H1 (cell line): ENCODE results near the gene ATXN2. TPM values are rescaled to one million over a fixed set of nuclear protein-coding genes. Genes with fewer than 3 reads are reported as not detected.
A peak's percentile ranks its signal among the peaks of the same experiment; 100 is the strongest.

Experiments used
- CTCF ChIA-PET: fragments of 300-600 bp; sonication (Branson Sonifier 250); formaldehyde crosslinking; loops from one replicate; lab custom pipeline; 2021; ENCODE audit not compliant: partially characterized antibody; lab: Charles Lee
- POLR2A ChIA-PET: fragments of 300-600 bp; sonication (Branson Sonifier 250); formaldehyde crosslinking; loops from one replicate; lab custom pipeline; 2021; ENCODE audit warnings: inconsistent platforms; ENCODE audit not compliant: partially characterized antibody; lab: Charles Lee
- DNase-seq, 2 experiments: peaks; one replicate each; pipeline versions ENCODE4 v3.0.0 to v3.0.0-alpha.2; 2010 to 2022; ENCODE audit warnings: low spot score in 2 of 2, low read depth in 1 of 2, mixed read lengths in 1 of 2
- FAIRE-seq: peaks from 2 replicates; lab custom pipeline; 2011; peaks lifted over from hg19 to GRCh38; lab: Jason Lieb, UNC
- H2AFZ ChIP-seq: 2 replicates; pipeline ENCODE4 v1.8.1; 2012; ENCODE audit warnings: low read length, inconsistent platforms
- H2AK5ac ChIP-seq: 2 replicates; pipeline ENCODE4 v1.6.1; 2013; ENCODE audit warnings: low read depth, low read length
- H2BK120ac ChIP-seq: replicated peaks from 2 replicates; pipeline ENCODE3; 2013; ENCODE audit warnings: low read depth, low read length, inconsistent platforms
- H2BK12ac ChIP-seq: 2 replicates; pipeline ENCODE4 v1.6.1; 2013; ENCODE audit warnings: low read depth, low read length
- H2BK15ac ChIP-seq: 2 replicates; pipeline ENCODE4 v1.6.1; 2013; ENCODE audit warnings: low read length
- H2BK20ac ChIP-seq: 2 replicates; pipeline ENCODE4 v1.6.1; 2013; ENCODE audit warnings: low read length
- H2BK5ac ChIP-seq: 2 replicates; pipeline ENCODE4 v1.6.1; 2013; ENCODE audit warnings: low read depth, low read length
- H3K14ac ChIP-seq: 2 replicates; pipeline ENCODE4 v1.6.1; 2013; ENCODE audit warnings: inconsistent platforms; ENCODE audit not compliant: insufficient read length
- H3K18ac ChIP-seq: 2 replicates; pipeline ENCODE4 v1.6.1; 2013; ENCODE audit warnings: low read length; ENCODE audit errors: extremely low read depth
- H3K23ac ChIP-seq: 2 replicates; pipeline ENCODE4 v1.6.1; 2013; ENCODE audit warnings: inconsistent platforms; ENCODE audit not compliant: insufficient read length
- H3K23me2 ChIP-seq: 2 replicates; pipeline ENCODE4 v1.6.1; 2013; ENCODE audit warnings: low read depth, low read length
- H3K27ac ChIP-seq: 2 replicates; pipeline ENCODE4 v1.6.1; 2011; ENCODE audit warnings: low read depth, low read length, inconsistent platforms
- H3K27me3 ChIP-seq, 4 experiments: replicated peaks in 1 of 4; 1 replicate in 1 of 4; 2 replicates in 3 of 4; pipeline versions ENCODE4 v1.6.1 to v1.8.1; 2011 to 2013; ENCODE audit warnings: low read length in 3 of 4, mild to moderate bottlenecking in 3 of 4, inconsistent platforms in 2 of 4, mixed read lengths in 2 of 4, moderate library complexity in 1 of 4; ENCODE audit not compliant: control insufficient read depth in 3 of 4, insufficient read depth in 3 of 4; ENCODE audit errors: extremely low read depth in 1 of 4
- H3K36me3 ChIP-seq, 4 experiments: 2 replicates each; pipeline versions ENCODE4 v1.6.1 to v1.8.1; 2011 to 2013; ENCODE audit warnings: mild to moderate bottlenecking in 4 of 4, low read length in 3 of 4, moderate library complexity in 2 of 4, control low read depth in 1 of 4, inconsistent platforms in 1 of 4; ENCODE audit not compliant: insufficient read depth in 4 of 4, control insufficient read depth in 2 of 4
- H3K4ac ChIP-seq: replicated peaks from 2 replicates; pipeline ENCODE3; 2013; ENCODE audit warnings: low read length, low read depth, mixed read lengths, inconsistent platforms; ENCODE audit not compliant: insufficient read length
- H3K4me1 ChIP-seq, 4 experiments: replicated peaks in 1 of 4; 1 replicate in 1 of 4; 2 replicates in 3 of 4; pipeline versions ENCODE4 v1.6.1 to v1.8.1; 2011 to 2013; ENCODE audit warnings: low read length in 3 of 4, inconsistent platforms in 2 of 4, mixed read lengths in 1 of 4; ENCODE audit not compliant: insufficient read depth in 4 of 4, control insufficient read depth in 3 of 4
- H3K4me2 ChIP-seq, 2 experiments: 2 replicates each; pipeline versions ENCODE4 v1.6.1 to v1.8.1; 2011 to 2013; ENCODE audit warnings: low read depth in 2 of 2, low read length in 2 of 2, control low read depth in 1 of 2, inconsistent platforms in 1 of 2, mild to moderate bottlenecking in 1 of 2; ENCODE audit not compliant: insufficient read depth in 1 of 2
- H3K4me3 ChIP-seq, 4 experiments: fragments of 200-600, 300-600 bp in 1 of 4; sonication (generic), shearing (Covaris generic), sonication (Bioruptor Twin) in 1 of 4; 2 replicates each; pipeline versions ENCODE4 v1.5.1 to v1.8.1; 2011 to 2016; ENCODE audit warnings: low read length in 4 of 4, low read depth in 3 of 4, control low read depth in 2 of 4, inconsistent platforms in 2 of 4, mild to moderate bottlenecking in 2 of 4, mixed read lengths in 1 of 4, moderate library complexity in 1 of 4; ENCODE audit not compliant: insufficient read depth in 2 of 4; ENCODE audit errors: extremely low read depth in 1 of 4
- H3K56ac ChIP-seq: replicated peaks from 2 replicates; pipeline ENCODE3; 2013; ENCODE audit warnings: low read depth, mild to moderate bottlenecking, mixed read lengths, low read length, inconsistent platforms; ENCODE audit not compliant: insufficient read length
- H3K79me1 ChIP-seq: 2 replicates; pipeline ENCODE4 v1.6.1; 2013; ENCODE audit warnings: low read depth, low read length, control low read depth
- H3K79me2 ChIP-seq, 2 experiments: 2 replicates each; pipeline versions ENCODE4 v1.6.1 to v1.8.1; 2012 to 2013; ENCODE audit warnings: low read length in 2 of 2, mild to moderate bottlenecking in 2 of 2, inconsistent platforms in 1 of 2; ENCODE audit not compliant: insufficient read depth in 2 of 2, control insufficient read depth in 1 of 2
- H3K9ac ChIP-seq, 4 experiments: replicated peaks in 1 of 4; 1 replicate in 1 of 4; 2 replicates in 3 of 4; pipeline versions ENCODE4 v1.6.1 to v1.8.1; 2011 to 2013; ENCODE audit warnings: low read depth in 3 of 4, low read length in 3 of 4, control low read depth in 2 of 4, mild to moderate bottlenecking in 2 of 4, moderate library complexity in 2 of 4, inconsistent platforms in 1 of 4; ENCODE audit errors: extremely low read depth in 1 of 4
- H3K9me3 ChIP-seq, 2 experiments: 2 replicates each; pipeline versions ENCODE4 v1.6.1 to v1.8.1; 2012 to 2013; ENCODE audit warnings: mild to moderate bottlenecking in 2 of 2, moderate library complexity in 2 of 2, control low read depth in 1 of 2, inconsistent platforms in 1 of 2, low read depth in 1 of 2, low read length in 1 of 2, mixed read lengths in 1 of 2; ENCODE audit not compliant: insufficient read depth in 2 of 2
- H4K20me1 ChIP-seq, 2 experiments: replicated peaks in 1 of 2; 2 replicates each; pipeline versions ENCODE3 to v1.8.1; 2011 to 2013; ENCODE audit warnings: inconsistent platforms in 2 of 2, low read length in 2 of 2, mild to moderate bottlenecking in 1 of 2; ENCODE audit not compliant: insufficient read depth in 2 of 2, control insufficient read depth in 1 of 2
- H4K5ac ChIP-seq: 2 replicates; pipeline ENCODE4 v1.6.1; 2013; ENCODE audit warnings: low read length, low read depth, mixed read lengths, inconsistent platforms; ENCODE audit not compliant: insufficient read length
- H4K8ac ChIP-seq: 2 replicates; pipeline ENCODE4 v1.8.0; 2013; ENCODE audit warnings: mild to moderate bottlenecking, moderate library complexity, low read length, inconsistent platforms; ENCODE audit not compliant: insufficient read depth; ENCODE audit errors: extremely low read depth
- H4K91ac ChIP-seq: replicated peaks from 2 replicates; pipeline ENCODE3; 2013; ENCODE audit warnings: low read length, mixed read lengths, inconsistent platforms; ENCODE audit not compliant: insufficient read length
- CBX5 ChIP-seq: fragments of 300-800, 300-1000 bp; sonication (generic); IDR thresholded peaks from 2 replicates; pipeline ENCODE4 v1.7.1; 2016; ENCODE audit warnings: antibody characterized with exemption, low read length, low read depth
- CBX8 ChIP-seq: fragments of 300-800, 300-1000 bp; sonication (generic); IDR thresholded peaks from 2 replicates; pipeline ENCODE4 v1.7.1; 2016; ENCODE audit warnings: low read depth, low read length, borderline replicate concordance
- EGR1 ChIP-seq: IDR thresholded peaks from 2 replicates; pipeline ENCODE4 v1.6.1; 2011; ENCODE audit warnings: low read depth, low read length, borderline replicate concordance
- HDAC2 ChIP-seq, 2 experiments: fragments of 300-600 bp in 1 of 2; sonication (generic) in 1 of 2; IDR thresholded peaks; 2 replicates each; pipeline ENCODE4 v1.6.1; 2011 to 2012; ENCODE audit warnings: low read depth in 2 of 2, low read length in 2 of 2, mild to moderate bottlenecking in 2 of 2, moderate library complexity in 2 of 2, borderline replicate concordance in 1 of 2, inconsistent platforms in 1 of 2
- HDAC6 ChIP-seq: IDR thresholded peaks from one replicate; pipeline ENCODE4 v1.7.1; 2012; ENCODE audit warnings: low read depth, mild to moderate bottlenecking, inconsistent platforms, low read length, moderate library complexity
- KDM4A ChIP-seq: IDR thresholded peaks from one replicate; pipeline ENCODE4 v1.7.1; 2012; ENCODE audit warnings: low read depth, mild to moderate bottlenecking, moderate library complexity, low read length, inconsistent platforms; ENCODE audit not compliant: severe bottlenecking
- NRF1 ChIP-seq: IDR thresholded peaks from 2 replicates; pipeline ENCODE4 v1.6.1; 2011; ENCODE audit warnings: mild to moderate bottlenecking, low read depth, low read length, improper control_type of control experiment
- WGBS, 2 experiments: shearing (Covaris generic) in 1 of 2; methylation state at CpG; one replicate each; pipeline versions ENCODE4 v1.1.6 to v1.1.7; 2013 to 2015; ENCODE audit warnings: low lambda C conversion rate in 2 of 2, mixed read lengths in 2 of 2, inconsistent platforms in 1 of 2, low coverage in 1 of 2, missing lambda C conversion rate in 1 of 2; ENCODE audit not compliant: insufficient replicate concordance in 2 of 2, insufficient coverage in 1 of 2, insufficient read length in 1 of 2; ENCODE audit errors: extremely low coverage in 1 of 2, missing lambda C conversion rate in 1 of 2; 5-methylcytosine and 5-hydroxymethylcytosine counted together
- polyA plus RNA-seq, 7 experiments: library from polyadenylated mRNA; depleted of rRNA in 3 of 7; stranded (reverse) in 5 of 7; unstranded in 2 of 7; fragments of >200 nt in 5 of 7; fragments of 200-250 nt in 2 of 7; gene quantifications; 1 replicate in 5 of 7; 2 replicates in 1 of 7; 4 replicates in 1 of 7; pipeline versions ENCODE4 v1.2.1 to v1.2.3, GENCODE V29; 2011 to 2013; ENCODE audit warnings: missing spikeins in 2 of 7, mixed read lengths in 2 of 7
- total RNA-seq: library from RNA; stranded (reverse); fragmentation: NEBNext Ultra II Directional; extraction: Animal tissue kit (Norgen Biotek cat#: 25700); gene quantifications from 2 replicates; pipeline ENCODE4 v1.2.1, GENCODE V29; 2021
- TF ChIP-seq, protein P1 (sequence below), 3 experiments: IDR thresholded peaks; 1 replicate in 2 of 3; 2 replicates in 1 of 3; pipeline versions ENCODE4 v1.5.1 to v1.6.1; 2011; ENCODE audit warnings: low read length in 3 of 3, mild to moderate bottlenecking in 3 of 3, inconsistent platforms in 2 of 3, low read depth in 1 of 3, moderate library complexity in 1 of 3; ENCODE audit not compliant: insufficient read depth in 1 of 3; ENCODE audit errors: control extremely low read depth in 1 of 3

Gene ATXN2
- total and polyA plus RNA-seq, 2 of the 8 experiments (the other 6 are each of a cell fraction or from before 2014, with no cell fraction given): 46.6 to 80.7 TPM

DNA sequence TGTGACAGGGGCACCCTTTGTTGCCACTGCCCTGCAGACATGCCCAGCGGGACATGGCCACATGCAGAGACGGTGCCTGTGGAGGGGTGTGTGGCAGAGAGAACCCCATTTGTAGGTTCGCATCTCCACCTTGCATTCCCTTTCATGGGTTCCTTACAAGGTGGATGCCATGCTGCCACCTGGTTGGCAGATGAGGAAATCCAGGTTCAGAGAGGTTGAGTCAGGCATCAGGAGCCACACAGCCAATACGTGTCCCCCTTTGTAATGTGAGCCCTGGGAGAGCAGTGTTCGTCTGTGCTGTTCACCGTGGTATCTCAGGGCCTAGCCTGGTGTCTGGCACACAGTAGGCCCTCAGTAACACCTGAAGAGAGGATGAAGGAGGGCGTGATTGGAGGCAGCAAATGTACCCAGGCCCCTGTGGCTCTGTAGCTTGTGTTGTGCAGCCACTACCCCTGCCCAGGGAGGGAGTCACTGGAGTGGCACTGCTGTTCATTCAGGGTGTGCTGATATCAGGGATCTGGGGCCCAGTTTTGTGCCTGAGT is 184.3 kb downstream of the ATXN2 start:
- H3K36me3 ChIP-seq: peaks cover 0 to 12% (median 5%) of the 10 kb centered on the region in 4 experiments; a peak in 3 of 8 replicates
- no peak overlapping the region for H2AFZ ChIP-seq
- no peak overlapping the region for H2BK120ac ChIP-seq
- H3K27me3 ChIP-seq: no peaks in the 10 kb centered on the region
- H3K18ac ChIP-seq: no peak overlapping the region; the same call in 1 of the 2 replicates
- 82% methylated on average over 7 of the region's 7 CpGs; no CpG with 5 or more reads in 1 of the 2 experiments for WGBS, 2 experiments
- no peak overlapping the region for H4K5ac ChIP-seq
- H3K79me2 ChIP-seq: peaks cover 11 to 79% of the 10 kb centered on the region in 2 experiments; a peak in 3 of 4 replicates
- H4K91ac ChIP-seq: no peak overlapping the region
- no peak overlapping the region for H3K14ac ChIP-seq
- H4K8ac ChIP-seq: no peak overlapping the region
- no peak overlapping the region for H3K9ac ChIP-seq
- FAIRE-seq (no peak), DNase-seq (no peak)
- no peak overlapping the region for H3K4ac ChIP-seq
- H3K4me2 ChIP-seq: no peak overlapping the region
- peaks cover 14% of the 10 kb centered on the region; the same call in 1 of the 2 replicates for H3K79me1 ChIP-seq
- no peak overlapping the region for H3K23ac ChIP-seq
- H4K20me1 ChIP-seq: peaks cover 19 to 27% of the 10 kb centered on the region in 2 experiments
- peak overlapping the region; percentile 95; the same call in 1 of the 2 replicates for H2AK5ac ChIP-seq
- H2BK12ac ChIP-seq: peak overlapping the region; percentile 82; the same call in 1 of the 2 replicates
- peak overlapping the region; percentile 76 for H2BK5ac ChIP-seq
- CTCF ChIA-PET: interaction anchor here (1.3 to 22.8 kb wide), 3 partner anchors 13 to 34 kb away, joined by 3 to 838 read pairs (median 50); no protein-coding TSS in a partner anchor
- peaks cover 27 to 45% (median 32%) of the 10 kb centered on the region in 4 experiments for H3K4me1 ChIP-seq
- peak overlapping the region; percentile 53; the same call in 1 of the 2 replicates for H2BK15ac ChIP-seq
- POLR2A ChIA-PET: interaction anchor here (0.9 to 1.2 kb wide), 2 partner anchors 10 to 37 kb away, joined by 3 to 4 read pairs; no protein-coding TSS in a partner anchor
- H3K4me3 ChIP-seq: no peak overlapping the region
- no peak overlapping the region for H3K56ac ChIP-seq
- no peaks in the 10 kb centered on the region for H3K23me2 ChIP-seq
- H2BK20ac ChIP-seq: peak overlapping the region; percentile 86
- no peak overlapping the region for H3K27ac ChIP-seq
- H3K9me3 ChIP-seq: no peaks in the 10 kb centered on the region
- TF ChIP-seq HDAC2 (IDR thresholded peaks at IDR 0.05; ENCODE audit: borderline replicate concordance in 1 of 2, low read depth in 2 of 2, low read length in 2 of 2) (no peak), CBX5 (no peak), NRF1 (no peak), CBX8 (no peak), HDAC6 (no peak), KDM4A (no peak), EGR1 (no peak)
- TF ChIP-seq, protein P1, sequence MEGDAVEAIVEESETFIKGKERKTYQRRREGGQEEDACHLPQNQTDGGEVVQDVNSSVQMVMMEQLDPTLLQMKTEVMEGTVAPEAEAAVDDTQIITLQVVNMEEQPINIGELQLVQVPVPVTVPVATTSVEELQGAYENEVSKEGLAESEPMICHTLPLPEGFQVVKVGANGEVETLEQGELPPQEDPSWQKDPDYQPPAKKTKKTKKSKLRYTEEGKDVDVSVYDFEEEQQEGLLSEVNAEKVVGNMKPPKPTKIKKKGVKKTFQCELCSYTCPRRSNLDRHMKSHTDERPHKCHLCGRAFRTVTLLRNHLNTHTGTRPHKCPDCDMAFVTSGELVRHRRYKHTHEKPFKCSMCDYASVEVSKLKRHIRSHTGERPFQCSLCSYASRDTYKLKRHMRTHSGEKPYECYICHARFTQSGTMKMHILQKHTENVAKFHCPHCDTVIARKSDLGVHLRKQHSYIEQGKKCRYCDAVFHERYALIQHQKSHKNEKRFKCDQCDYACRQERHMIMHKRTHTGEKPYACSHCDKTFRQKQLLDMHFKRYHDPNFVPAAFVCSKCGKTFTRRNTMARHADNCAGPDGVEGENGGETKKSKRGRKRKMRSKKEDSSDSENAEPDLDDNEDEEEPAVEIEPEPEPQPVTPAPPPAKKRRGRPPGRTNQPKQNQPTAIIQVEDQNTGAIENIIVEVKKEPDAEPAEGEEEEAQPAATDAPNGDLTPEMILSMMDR (IDR thresholded peaks at IDR 0.05; ENCODE audit: control extremely low read depth in 1 of 3, insufficient read depth in 1 of 3, low read depth in 1 of 3, low read length in 3 of 3): no peak
